HepG2 (cell line): Measurements from ENCODE around the gene NBR1. TPM values are rescaled to one million over a fixed set of nuclear protein-coding genes. Genes with fewer than 3 reads are reported as not detected.

Source experiments
- EED ChIP-seq: sonication (generic); formaldehyde crosslinking; IDR thresholded peaks from 2 replicates; pipeline ENCODE4 v1.5.0; 2020; ENCODE audit warnings: mild to moderate bottlenecking, missing genetic modification reagents
- ELF3 ChIP-seq: IDR thresholded peaks from 2 replicates; pipeline ENCODE4 v1.6.1; 2016; ENCODE audit warnings: missing genetic modification reagents, missing compliant biosample characterization
- EP300 ChIP-seq, 3 experiments: sonication (generic) in 1 of 3; formaldehyde crosslinking in 1 of 3; IDR thresholded peaks; 2 replicates each; pipeline versions ENCODE4 v1.5.1 to v1.6.1; 2011 to 2020; ENCODE audit warnings: low read depth in 2 of 3, low read length in 2 of 3, borderline replicate concordance in 1 of 3, improper control_type of control experiment in 1 of 3, mild to moderate bottlenecking in 1 of 3, missing genetic modification reagents in 1 of 3, moderate library complexity in 1 of 3
- IKZF1 ChIP-seq: fragments of 450-650 bp; IDR thresholded peaks from 2 replicates; pipeline ENCODE4 v1.7.1; 2016
- KDM4B ChIP-seq: sonication (generic); formaldehyde crosslinking; IDR thresholded peaks from 2 replicates; pipeline ENCODE4 v1.4.0; 2020; ENCODE audit warnings: missing genetic modification reagents
- MAZ ChIP-seq, 2 experiments: sonication (generic) in 1 of 2; formaldehyde crosslinking in 1 of 2; IDR thresholded peaks; 2 replicates each; pipeline versions ENCODE4 v1.5.0 to v1.6.1; 2012 to 2020; ENCODE audit warnings: low read depth in 2 of 2, mild to moderate bottlenecking in 2 of 2, borderline replicate concordance in 1 of 2, improper control_type of control experiment in 1 of 2, low read length in 1 of 2, missing genetic modification reagents in 1 of 2, moderate library complexity in 1 of 2
- MBD4 ChIP-seq: IDR thresholded peaks from 2 replicates; pipeline ENCODE4 v1.6.1; 2012; ENCODE audit warnings: low read length, inconsistent platforms, borderline replicate concordance
- PREB ChIP-seq: sonication (generic); formaldehyde crosslinking; IDR thresholded peaks from 2 replicates; pipeline ENCODE4 v1.4.0; 2020; ENCODE audit warnings: missing genetic modification reagents
- RERE ChIP-seq: IDR thresholded peaks from 2 replicates; pipeline ENCODE4 v1.6.1; 2016; ENCODE audit warnings: low read depth, missing genetic modification reagents, missing compliant biosample characterization
- RFX1 ChIP-seq: fragments of 450-650 bp; IDR thresholded peaks from 2 replicates; pipeline ENCODE4 v1.6.1; 2017
- SMARCC2 ChIP-seq: fragments of 450-650 bp; IDR thresholded peaks from 2 replicates; pipeline ENCODE4 v1.6.1; 2017; ENCODE audit warnings: antibody characterized with exemption, mild to moderate bottlenecking
- SUZ12 ChIP-seq: fragments of 150-350 bp; IDR thresholded peaks from 2 replicates; pipeline ENCODE4 v1.6.1; 2014; ENCODE audit warnings: low read depth, low read length
- ZMYM4 ChIP-seq: sonication (generic); formaldehyde crosslinking; IDR thresholded peaks from 2 replicates; pipeline ENCODE4 v1.8.1; 2023; ENCODE audit warnings: mild to moderate bottlenecking, missing genetic modification reagents
- ZNF552 ChIP-seq: sonication (generic); formaldehyde crosslinking; IDR thresholded peaks from 2 replicates; pipeline ENCODE4 v1.9.0; 2022; ENCODE audit warnings: missing genetic modification reagents, mild to moderate bottlenecking, borderline replicate concordance
- ZNF614 ChIP-seq: IDR thresholded peaks from 2 replicates; pipeline ENCODE4 v1.6.1; 2018; ENCODE audit warnings: missing biosample characterization, missing genetic modification reagents, inconsistent platforms, borderline replicate concordance
- ZNF646 ChIP-seq: sonication (generic); formaldehyde crosslinking; IDR thresholded peaks from 2 replicates; pipeline ENCODE4 v1.9.0; 2021; ENCODE audit warnings: mild to moderate bottlenecking, missing genetic modification reagents
- polyA plus RNA-seq, 8 experiments: library from polyadenylated mRNA; depleted of rRNA in 3 of 8; stranded (reverse) in 7 of 8; unstranded in 1 of 8; fragments of >200 nt; fragmentation: Illumina TruSeq in 4 of 8; extraction: Trizol in 4 of 8; gene quantifications; 2 replicates each; pipeline versions ENCODE4 v1.2.1 to v1.2.3, GENCODE V29; 2011 to 2016; ENCODE audit warnings: low read depth in 4 of 8, missing spikeins in 1 of 8, mixed read lengths in 1 of 8; ENCODE audit not compliant: insufficient read depth in 1 of 8
- total RNA-seq, 5 experiments: library from RNA; depleted of rRNA; stranded (reverse); fragments of >200 nt; fragmentation: Illumina TruSeq; extraction: Trizol; gene quantifications; 2 replicates each; pipeline ENCODE4 v1.2.3, GENCODE V29; 2016; ENCODE audit warnings: low read depth in 1 of 5

NBR1 gene
- total and polyA plus RNA-seq, 2 of the 13 experiments (the other 11 are each of a cell fraction or from before 2014, with no cell fraction given), result 51.7 to 121 TPM

- no peak for TF ChIP-seq RERE (CRISPR knock-in tag)
- TF ChIP-seq KDM4B, result no peak
- TF ChIP-seq RFX1, result no peak
- TF ChIP-seq ELF3 (CRISPR knock-in tag), result peak; percentile 52
- no peak for TF ChIP-seq SMARCC2
- no peak for TF ChIP-seq IKZF1
- TF ChIP-seq ZNF646 (CRISPR knock-in tag), result no peak
- TF ChIP-seq SUZ12, result no peak
- no peak for TF ChIP-seq ZNF614
- peak; percentile 36 to 85; a peak in 2 of 4 replicates for TF ChIP-seq EP300 (IDR thresholded peaks at IDR 0.05; ENCODE audit: low read depth in 2 of 2, low read length in 2 of 2)
- TF ChIP-seq EP300 (CRISPR knock-in tag; IDR thresholded peaks at IDR 0.05; ENCODE audit: borderline replicate concordance), result no peak
- no peak for TF ChIP-seq ZNF552 (CRISPR knock-in tag)
- no peak for TF ChIP-seq MAZ (IDR thresholded peaks at IDR 0.05; ENCODE audit: borderline replicate concordance, low read depth, low read length)
- peak; percentile 57; the same call in 1 of the 2 replicates for TF ChIP-seq MAZ (CRISPR knock-in tag; IDR thresholded peaks at IDR 0.05; ENCODE audit: low read depth)
- no peak for TF ChIP-seq PREB (CRISPR knock-in tag)
- peak; percentile 31; the same call in 1 of the 2 replicates for TF ChIP-seq ZMYM4
- TF ChIP-seq MBD4, result no peak
- no peak for TF ChIP-seq EED (CRISPR knock-in tag)
Observed at GRCh38 chr17:43134774-43135453, 36.1 kb upstream of the NBR1 start (continued).
